H1 (cell line): ENCODE data around the gene NPNT. TPM values are rescaled to one million over a fixed set of nuclear protein-coding genes. Genes with fewer than 3 reads are reported as not detected.
A peak's percentile ranks its signal among the peaks of the same experiment; 100 is the strongest.

ENCODE experiments used
- CTCF ChIA-PET: fragments of 300-600 bp; sonication (Branson Sonifier 250); formaldehyde crosslinking; loops from one replicate; lab custom pipeline; 2021; ENCODE audit not compliant: partially characterized antibody; lab: Charles Lee
- POLR2A ChIA-PET: fragments of 300-600 bp; sonication (Branson Sonifier 250); formaldehyde crosslinking; loops from one replicate; lab custom pipeline; 2021; ENCODE audit warnings: inconsistent platforms; ENCODE audit not compliant: partially characterized antibody; lab: Charles Lee
- DNase-seq, 2 experiments: peaks; one replicate each; pipeline versions ENCODE4 v3.0.0 to v3.0.0-alpha.2; 2010 to 2022; ENCODE audit warnings: low spot score in 2 of 2, low read depth in 1 of 2, mixed read lengths in 1 of 2
- FAIRE-seq: peaks from 2 replicates; lab custom pipeline; 2011; peaks lifted over from hg19 to GRCh38; lab: Jason Lieb, UNC
- H2AFZ ChIP-seq: 2 replicates; pipeline ENCODE4 v1.8.1; 2012; ENCODE audit warnings: low read length, inconsistent platforms
- H2AK5ac ChIP-seq: 2 replicates; pipeline ENCODE4 v1.6.1; 2013; ENCODE audit warnings: low read depth, low read length
- H2BK120ac ChIP-seq: replicated peaks from 2 replicates; pipeline ENCODE3; 2013; ENCODE audit warnings: low read depth, low read length, inconsistent platforms
- H2BK12ac ChIP-seq: 2 replicates; pipeline ENCODE4 v1.6.1; 2013; ENCODE audit warnings: low read depth, low read length
- H2BK15ac ChIP-seq: 2 replicates; pipeline ENCODE4 v1.6.1; 2013; ENCODE audit warnings: low read length
- H2BK20ac ChIP-seq: 2 replicates; pipeline ENCODE4 v1.6.1; 2013; ENCODE audit warnings: low read length
- H2BK5ac ChIP-seq: 2 replicates; pipeline ENCODE4 v1.6.1; 2013; ENCODE audit warnings: low read depth, low read length
- H3K14ac ChIP-seq: 2 replicates; pipeline ENCODE4 v1.6.1; 2013; ENCODE audit warnings: inconsistent platforms; ENCODE audit not compliant: insufficient read length
- H3K18ac ChIP-seq: 2 replicates; pipeline ENCODE4 v1.6.1; 2013; ENCODE audit warnings: low read length; ENCODE audit errors: extremely low read depth
- H3K23ac ChIP-seq: 2 replicates; pipeline ENCODE4 v1.6.1; 2013; ENCODE audit warnings: inconsistent platforms; ENCODE audit not compliant: insufficient read length
- H3K23me2 ChIP-seq: 2 replicates; pipeline ENCODE4 v1.6.1; 2013; ENCODE audit warnings: low read depth, low read length
- H3K27ac ChIP-seq: 2 replicates; pipeline ENCODE4 v1.6.1; 2011; ENCODE audit warnings: low read depth, low read length, inconsistent platforms
- H3K27me3 ChIP-seq, 4 experiments: replicated peaks in 1 of 4; 1 replicate in 1 of 4; 2 replicates in 3 of 4; pipeline versions ENCODE4 v1.6.1 to v1.8.1; 2011 to 2013; ENCODE audit warnings: low read length in 3 of 4, mild to moderate bottlenecking in 3 of 4, inconsistent platforms in 2 of 4, mixed read lengths in 2 of 4, moderate library complexity in 1 of 4; ENCODE audit not compliant: control insufficient read depth in 3 of 4, insufficient read depth in 3 of 4; ENCODE audit errors: extremely low read depth in 1 of 4
- H3K36me3 ChIP-seq, 4 experiments: 2 replicates each; pipeline versions ENCODE4 v1.6.1 to v1.8.1; 2011 to 2013; ENCODE audit warnings: mild to moderate bottlenecking in 4 of 4, low read length in 3 of 4, moderate library complexity in 2 of 4, control low read depth in 1 of 4, inconsistent platforms in 1 of 4; ENCODE audit not compliant: insufficient read depth in 4 of 4, control insufficient read depth in 2 of 4
- H3K4ac ChIP-seq: replicated peaks from 2 replicates; pipeline ENCODE3; 2013; ENCODE audit warnings: low read length, low read depth, mixed read lengths, inconsistent platforms; ENCODE audit not compliant: insufficient read length
- H3K4me1 ChIP-seq, 4 experiments: replicated peaks in 1 of 4; 1 replicate in 1 of 4; 2 replicates in 3 of 4; pipeline versions ENCODE4 v1.6.1 to v1.8.1; 2011 to 2013; ENCODE audit warnings: low read length in 3 of 4, inconsistent platforms in 2 of 4, mixed read lengths in 1 of 4; ENCODE audit not compliant: insufficient read depth in 4 of 4, control insufficient read depth in 3 of 4
- H3K4me2 ChIP-seq, 2 experiments: 2 replicates each; pipeline versions ENCODE4 v1.6.1 to v1.8.1; 2011 to 2013; ENCODE audit warnings: low read depth in 2 of 2, low read length in 2 of 2, control low read depth in 1 of 2, inconsistent platforms in 1 of 2, mild to moderate bottlenecking in 1 of 2; ENCODE audit not compliant: insufficient read depth in 1 of 2
- H3K4me3 ChIP-seq, 4 experiments: fragments of 200-600, 300-600 bp in 1 of 4; sonication (generic), shearing (Covaris generic), sonication (Bioruptor Twin) in 1 of 4; 2 replicates each; pipeline versions ENCODE4 v1.5.1 to v1.8.1; 2011 to 2016; ENCODE audit warnings: low read length in 4 of 4, low read depth in 3 of 4, control low read depth in 2 of 4, inconsistent platforms in 2 of 4, mild to moderate bottlenecking in 2 of 4, mixed read lengths in 1 of 4, moderate library complexity in 1 of 4; ENCODE audit not compliant: insufficient read depth in 2 of 4; ENCODE audit errors: extremely low read depth in 1 of 4
- H3K56ac ChIP-seq: replicated peaks from 2 replicates; pipeline ENCODE3; 2013; ENCODE audit warnings: low read depth, mild to moderate bottlenecking, mixed read lengths, low read length, inconsistent platforms; ENCODE audit not compliant: insufficient read length
- H3K79me1 ChIP-seq: 2 replicates; pipeline ENCODE4 v1.6.1; 2013; ENCODE audit warnings: low read depth, low read length, control low read depth
- H3K79me2 ChIP-seq, 2 experiments: 2 replicates each; pipeline versions ENCODE4 v1.6.1 to v1.8.1; 2012 to 2013; ENCODE audit warnings: low read length in 2 of 2, mild to moderate bottlenecking in 2 of 2, inconsistent platforms in 1 of 2; ENCODE audit not compliant: insufficient read depth in 2 of 2, control insufficient read depth in 1 of 2
- H3K9ac ChIP-seq, 4 experiments: replicated peaks in 1 of 4; 1 replicate in 1 of 4; 2 replicates in 3 of 4; pipeline versions ENCODE4 v1.6.1 to v1.8.1; 2011 to 2013; ENCODE audit warnings: low read depth in 3 of 4, low read length in 3 of 4, control low read depth in 2 of 4, mild to moderate bottlenecking in 2 of 4, moderate library complexity in 2 of 4, inconsistent platforms in 1 of 4; ENCODE audit errors: extremely low read depth in 1 of 4
- H3K9me3 ChIP-seq, 2 experiments: 2 replicates each; pipeline versions ENCODE4 v1.6.1 to v1.8.1; 2012 to 2013; ENCODE audit warnings: mild to moderate bottlenecking in 2 of 2, moderate library complexity in 2 of 2, control low read depth in 1 of 2, inconsistent platforms in 1 of 2, low read depth in 1 of 2, low read length in 1 of 2, mixed read lengths in 1 of 2; ENCODE audit not compliant: insufficient read depth in 2 of 2
- H4K20me1 ChIP-seq, 2 experiments: replicated peaks in 1 of 2; 2 replicates each; pipeline versions ENCODE3 to v1.8.1; 2011 to 2013; ENCODE audit warnings: inconsistent platforms in 2 of 2, low read length in 2 of 2, mild to moderate bottlenecking in 1 of 2; ENCODE audit not compliant: insufficient read depth in 2 of 2, control insufficient read depth in 1 of 2
- H4K5ac ChIP-seq: 2 replicates; pipeline ENCODE4 v1.6.1; 2013; ENCODE audit warnings: low read length, low read depth, mixed read lengths, inconsistent platforms; ENCODE audit not compliant: insufficient read length
- H4K8ac ChIP-seq: 2 replicates; pipeline ENCODE4 v1.8.0; 2013; ENCODE audit warnings: mild to moderate bottlenecking, moderate library complexity, low read length, inconsistent platforms; ENCODE audit not compliant: insufficient read depth; ENCODE audit errors: extremely low read depth
- H4K91ac ChIP-seq: replicated peaks from 2 replicates; pipeline ENCODE3; 2013; ENCODE audit warnings: low read length, mixed read lengths, inconsistent platforms; ENCODE audit not compliant: insufficient read length
- HDAC2 ChIP-seq, 2 experiments: fragments of 300-600 bp in 1 of 2; sonication (generic) in 1 of 2; IDR thresholded peaks; 2 replicates each; pipeline ENCODE4 v1.6.1; 2011 to 2012; ENCODE audit warnings: low read depth in 2 of 2, low read length in 2 of 2, mild to moderate bottlenecking in 2 of 2, moderate library complexity in 2 of 2, borderline replicate concordance in 1 of 2, inconsistent platforms in 1 of 2
- TEAD4 ChIP-seq: IDR thresholded peaks from 2 replicates; pipeline ENCODE4 v1.6.1; 2012; ENCODE audit warnings: low read depth, low read length, inconsistent platforms, mixed read lengths
- WGBS, 2 experiments: shearing (Covaris generic) in 1 of 2; methylation state at CpG; one replicate each; pipeline versions ENCODE4 v1.1.6 to v1.1.7; 2013 to 2015; ENCODE audit warnings: low lambda C conversion rate in 2 of 2, mixed read lengths in 2 of 2, inconsistent platforms in 1 of 2, low coverage in 1 of 2, missing lambda C conversion rate in 1 of 2; ENCODE audit not compliant: insufficient replicate concordance in 2 of 2, insufficient coverage in 1 of 2, insufficient read length in 1 of 2; ENCODE audit errors: extremely low coverage in 1 of 2, missing lambda C conversion rate in 1 of 2; 5-methylcytosine and 5-hydroxymethylcytosine counted together
- polyA plus RNA-seq, 7 experiments: library from polyadenylated mRNA; depleted of rRNA in 3 of 7; stranded (reverse) in 5 of 7; unstranded in 2 of 7; fragments of >200 nt in 5 of 7; fragments of 200-250 nt in 2 of 7; gene quantifications; 1 replicate in 5 of 7; 2 replicates in 1 of 7; 4 replicates in 1 of 7; pipeline versions ENCODE4 v1.2.1 to v1.2.3, GENCODE V29; 2011 to 2013; ENCODE audit warnings: missing spikeins in 2 of 7, mixed read lengths in 2 of 7
- total RNA-seq: library from RNA; stranded (reverse); fragmentation: NEBNext Ultra II Directional; extraction: Animal tissue kit (Norgen Biotek cat#: 25700); gene quantifications from 2 replicates; pipeline ENCODE4 v1.2.1, GENCODE V29; 2021

NPNT gene
- total and polyA plus RNA-seq, 2 of the 8 experiments (the other 6 are each of a cell fraction or from before 2014, with no cell fraction given) = 0.24 to 0.97 TPM

DNA sequence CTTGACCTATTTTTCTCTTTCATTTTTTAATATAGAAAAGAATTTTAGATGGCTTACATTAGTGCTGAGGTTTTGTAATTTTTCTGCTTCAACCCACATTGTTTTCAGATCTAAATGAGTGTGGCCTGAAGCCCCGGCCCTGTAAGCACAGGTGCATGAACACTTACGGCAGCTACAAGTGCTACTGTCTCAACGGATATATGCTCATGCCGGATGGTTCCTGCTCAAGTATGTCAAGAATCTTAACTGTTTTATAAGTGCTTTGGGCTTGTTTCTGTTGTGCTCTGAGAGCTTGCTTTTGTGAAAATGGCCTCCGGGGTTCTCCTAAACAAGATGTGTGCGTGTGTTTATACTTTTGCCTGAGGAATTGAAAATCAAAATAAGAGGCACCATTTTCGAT, 41.6 kb downstream of the NPNT start:
- Histone ChIP-seq H3K27me3 (no peaks in the 10 kb centered on the region), H2BK15ac (no peak overlapping the region), H3K27ac (no peak overlapping the region), H3K9ac (no peak overlapping the region), H4K20me1 (no peaks in the 10 kb centered on the region), H3K4me1 (no peaks in the 10 kb centered on the region; a peak in 1 of 7 replicates), H3K4ac (no peak overlapping the region), H3K9me3 (no peaks in the 10 kb centered on the region), H3K14ac (no peak overlapping the region), H4K91ac (no peak overlapping the region), H2BK5ac (no peak overlapping the region), H3K23me2 (no peaks in the 10 kb centered on the region), H2AK5ac (no peak overlapping the region), H3K56ac (no peak overlapping the region), H3K18ac (no peak overlapping the region), H3K4me2 (no peak overlapping the region), H3K79me2 (no peaks in the 10 kb centered on the region), H2BK120ac (no peak overlapping the region), H3K36me3 (no peaks in the 10 kb centered on the region), H4K5ac (no peak overlapping the region), H2BK20ac (no peak overlapping the region), H3K4me3 (no peak overlapping the region), H3K23ac (no peak overlapping the region), H4K8ac (no peak overlapping the region), H3K79me1 (no peaks in the 10 kb centered on the region), H2BK12ac (no peak overlapping the region), H2AFZ (no peak overlapping the region; the same call in 1 of the 2 replicates)
- CTCF ChIA-PET = interaction anchor here (0.6 to 0.7 kb wide), 2 partner anchors 30 to 199 kb away, joined by 4 to 6 read pairs; no protein-coding TSS in a partner anchor
- no peak for DNase-seq
- POLR2A ChIA-PET = interaction anchor here (0.7 kb wide), 1 partner anchor 13 kb away, joined by 3 read pairs; no protein-coding TSS in a partner anchor
- FAIRE-seq = no peak
- no peak for TF ChIP-seq HDAC2 (IDR thresholded peaks at IDR 0.05; ENCODE audit: borderline replicate concordance in 1 of 2, low read depth in 2 of 2, low read length in 2 of 2)
- TF ChIP-seq TEAD4 = 0 out of 2 replicates have a peak, but pooled peaks have one; percentile 45
- 87% methylated on average over 7 of the region's 7 CpGs; no CpG with 5 or more reads in 1 of the 2 experiments for WGBS, 2 experiments
